C4-2B (cell line): Measurements from ENCODE around the gene YIPF5.
A peak's percentile ranks its signal among the peaks of the same experiment; 100 is the strongest.

ENCODE experiments used
- H3K27ac ChIP-seq: fragments of 450-650 bp; 2 replicates; pipeline ENCODE4 v1.5.1; 2017
- ZFX ChIP-seq: fragments of 450-650 bp; IDR thresholded peaks from 2 replicates; pipeline ENCODE4 v1.6.1; 2017
- TF ChIP-seq, protein P1 (sequence below): fragments of 450-650 bp; conservative IDR thresholded peaks from 2 replicates; pipeline ENCODE4 v1.5.1; 2017; ENCODE audit warnings: mild to moderate bottlenecking

YIPF5 gene

DNA sequence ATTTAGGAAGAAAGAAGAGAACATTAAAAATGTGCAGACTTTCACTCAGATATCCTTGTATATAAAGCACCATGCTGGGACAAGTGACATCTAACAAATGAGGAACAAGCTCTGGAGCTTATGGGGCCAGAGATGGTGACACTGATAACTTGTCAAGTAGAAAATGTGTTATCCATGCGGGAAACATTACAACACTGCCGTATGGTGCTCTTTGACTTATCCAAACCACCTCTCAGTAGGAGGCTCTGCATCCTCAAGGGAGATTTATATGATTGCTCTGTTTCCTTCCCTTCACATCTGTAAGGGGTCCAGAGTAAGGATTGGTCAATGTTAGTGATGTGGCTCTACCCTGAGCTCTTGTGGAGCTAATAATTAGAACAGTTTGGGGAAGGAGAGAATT lies 23.7 kb upstream of the YIPF5 start:
- TF ChIP-seq ZFX: no peak
- no peak overlapping the region for H3K27ac ChIP-seq

DNA sequence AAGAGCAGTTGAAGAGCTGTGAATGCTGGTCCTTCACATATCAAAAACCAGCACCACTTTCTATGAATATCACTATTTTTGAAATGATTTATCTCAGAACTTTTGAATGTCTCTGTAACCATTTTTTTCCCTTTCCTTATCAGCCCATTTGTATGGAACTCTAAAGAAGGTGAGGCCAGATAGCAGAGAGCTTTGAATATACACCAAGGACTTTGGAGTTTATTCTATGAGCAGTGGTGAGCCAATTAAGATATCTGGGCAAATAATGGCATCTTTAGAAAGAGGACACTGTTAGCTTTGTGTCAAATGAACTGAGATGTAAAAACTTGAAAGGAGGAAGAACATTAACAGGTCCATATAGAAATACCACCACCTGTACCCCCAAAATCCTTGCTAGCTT lies 22.2 kb upstream of the YIPF5 start:
- TF ChIP-seq ZFX: no peak
- TF ChIP-seq, protein P1, sequence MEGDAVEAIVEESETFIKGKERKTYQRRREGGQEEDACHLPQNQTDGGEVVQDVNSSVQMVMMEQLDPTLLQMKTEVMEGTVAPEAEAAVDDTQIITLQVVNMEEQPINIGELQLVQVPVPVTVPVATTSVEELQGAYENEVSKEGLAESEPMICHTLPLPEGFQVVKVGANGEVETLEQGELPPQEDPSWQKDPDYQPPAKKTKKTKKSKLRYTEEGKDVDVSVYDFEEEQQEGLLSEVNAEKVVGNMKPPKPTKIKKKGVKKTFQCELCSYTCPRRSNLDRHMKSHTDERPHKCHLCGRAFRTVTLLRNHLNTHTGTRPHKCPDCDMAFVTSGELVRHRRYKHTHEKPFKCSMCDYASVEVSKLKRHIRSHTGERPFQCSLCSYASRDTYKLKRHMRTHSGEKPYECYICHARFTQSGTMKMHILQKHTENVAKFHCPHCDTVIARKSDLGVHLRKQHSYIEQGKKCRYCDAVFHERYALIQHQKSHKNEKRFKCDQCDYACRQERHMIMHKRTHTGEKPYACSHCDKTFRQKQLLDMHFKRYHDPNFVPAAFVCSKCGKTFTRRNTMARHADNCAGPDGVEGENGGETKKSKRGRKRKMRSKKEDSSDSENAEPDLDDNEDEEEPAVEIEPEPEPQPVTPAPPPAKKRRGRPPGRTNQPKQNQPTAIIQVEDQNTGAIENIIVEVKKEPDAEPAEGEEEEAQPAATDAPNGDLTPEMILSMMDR: no peak
- no peak overlapping the region for H3K27ac ChIP-seq

DNA sequence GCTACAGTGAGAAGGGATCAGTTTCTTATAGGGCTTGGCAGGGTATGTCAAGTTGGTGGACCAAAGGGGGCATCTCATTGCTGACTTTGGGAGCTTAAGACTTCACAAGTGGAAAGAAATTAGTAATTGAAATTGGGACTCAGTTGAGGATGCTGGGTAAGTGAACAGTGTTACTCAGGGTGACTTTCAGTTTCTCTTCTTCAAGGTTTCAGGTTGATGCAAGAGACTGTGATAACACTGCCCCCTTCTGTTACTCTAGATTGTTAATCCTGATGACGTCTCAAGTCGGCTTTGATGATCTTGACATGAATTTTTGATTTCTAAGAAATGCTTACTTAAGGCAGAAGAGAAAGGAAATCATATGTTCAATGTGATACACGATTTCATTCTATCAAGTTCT lies 21.5 kb upstream of the YIPF5 start:
- TF ChIP-seq ZFX: no peak
- TF ChIP-seq, protein P1: peak; percentile 68
- no peak overlapping the region for H3K27ac ChIP-seq

DNA sequence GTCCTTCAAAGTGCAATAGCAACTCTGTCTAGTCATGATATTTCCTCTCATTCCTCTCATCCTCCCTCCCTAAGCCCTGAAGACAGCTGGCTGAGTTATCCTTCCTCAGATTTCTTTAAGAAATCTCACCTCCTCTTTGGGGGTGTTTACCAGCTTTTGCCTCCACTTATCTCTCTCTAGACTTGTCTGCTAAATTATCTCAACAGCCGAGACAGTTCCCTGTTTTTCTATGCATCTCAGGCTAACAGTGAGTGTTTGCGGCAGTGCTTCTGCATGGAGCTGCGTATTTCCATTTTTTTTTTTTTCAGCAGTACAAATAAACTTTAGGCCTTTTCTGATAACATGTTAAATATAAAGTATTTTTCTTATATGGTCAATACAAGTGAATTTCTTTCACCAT lies 21.1 kb upstream of the YIPF5 start:
- H3K27ac ChIP-seq: no peak overlapping the region
- no peak for TF ChIP-seq ZFX
- TF ChIP-seq, protein P1: no peak

DNA sequence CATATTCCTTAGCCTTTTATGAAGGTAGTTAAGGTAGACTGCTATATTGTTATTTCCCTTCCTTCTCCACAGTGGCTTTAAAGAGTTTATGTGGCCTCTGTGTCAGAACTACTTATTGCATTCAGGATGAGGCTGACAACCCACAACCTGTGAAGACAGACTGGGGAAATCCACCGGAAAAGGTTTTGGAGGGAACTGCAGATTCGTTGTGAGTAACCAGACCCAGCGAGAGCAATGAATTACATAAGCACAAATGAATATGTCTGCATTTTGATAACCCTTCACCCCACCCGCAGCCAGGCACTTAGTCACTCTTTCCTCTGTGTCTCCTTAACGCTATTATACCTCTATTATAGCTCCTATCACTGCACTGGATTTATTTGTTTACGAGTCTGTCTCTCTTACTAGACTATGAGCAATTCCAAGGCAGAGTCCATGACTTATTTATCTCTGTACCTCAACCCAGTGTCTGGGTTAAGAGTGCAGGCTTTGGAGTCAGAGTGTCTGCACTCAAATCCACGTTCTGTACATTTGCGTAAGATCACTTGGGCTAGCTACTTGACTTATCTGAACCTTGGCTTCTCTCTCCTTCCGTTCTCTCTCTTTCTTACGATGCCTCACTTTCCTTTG lies 19.5 kb upstream of the YIPF5 start:
- H3K27ac ChIP-seq: no peak overlapping the region

DNA sequence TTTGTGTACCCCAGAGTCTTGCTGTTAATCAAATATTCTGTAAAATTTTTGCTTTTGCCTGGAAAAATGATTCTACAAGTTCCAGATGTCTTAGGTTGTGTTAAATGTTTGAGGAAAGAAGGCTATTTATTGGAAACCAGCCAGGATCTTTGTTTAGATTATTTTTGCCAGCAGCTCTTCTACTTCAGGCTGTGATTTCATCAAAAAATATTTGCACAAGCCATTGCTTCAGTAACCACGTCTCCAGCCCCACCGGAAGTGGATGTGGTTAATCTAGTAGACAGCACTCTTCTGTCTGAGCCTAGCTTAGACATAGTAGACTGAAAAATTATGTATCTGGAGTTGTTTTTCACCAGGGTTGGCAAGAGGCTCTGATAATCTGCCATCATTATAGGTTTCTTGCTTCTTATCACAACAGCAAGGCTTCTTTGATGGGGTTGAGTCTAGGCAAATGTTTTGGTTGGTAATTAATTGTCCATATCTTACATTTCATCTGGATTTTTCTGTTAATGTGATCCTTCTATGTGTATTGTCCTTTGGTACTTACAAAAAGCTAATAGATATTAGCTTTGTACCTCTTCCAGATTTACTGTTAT lies 17.3 kb upstream of the YIPF5 start:
- H3K27ac ChIP-seq: no peak overlapping the region

More for the DNA sequence above, 19.5 kb upstream of the YIPF5 start:
- no peak for TF ChIP-seq ZFX
- TF ChIP-seq, protein P1: no peak

DNA sequence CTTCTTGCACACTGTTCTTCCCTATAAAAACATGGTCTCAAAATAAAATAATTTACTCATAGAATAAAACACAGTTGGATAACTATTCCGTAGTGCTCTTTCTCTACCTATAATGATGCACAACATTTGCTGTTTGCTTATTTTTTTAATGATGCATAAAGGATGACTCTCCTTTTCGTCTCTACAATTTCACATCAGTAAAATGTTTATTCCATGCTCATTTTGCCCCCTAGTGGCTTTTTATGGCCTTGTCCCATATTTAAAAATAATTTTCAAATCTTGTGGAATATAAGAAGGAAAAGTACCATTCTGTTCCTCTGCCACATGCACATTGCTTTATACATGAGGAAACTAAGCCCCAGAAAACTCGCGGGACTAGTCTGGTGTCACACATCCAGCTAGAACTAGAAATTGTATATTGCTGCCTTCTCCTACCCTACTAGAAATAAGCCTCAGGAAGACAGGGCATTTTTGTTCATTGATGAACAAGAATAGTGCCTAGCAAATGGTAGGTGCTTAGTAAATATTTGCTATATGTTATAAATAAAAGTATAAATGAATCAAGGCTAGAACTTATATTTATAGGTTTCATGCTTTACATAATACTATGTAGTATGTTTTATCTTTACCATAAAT lies 12.9 kb upstream of the YIPF5 start:
- H3K27ac ChIP-seq: no peak overlapping the region
- TF ChIP-seq, protein P1: peak; percentile 85
- TF ChIP-seq ZFX: no peak

More for the DNA sequence above, 17.3 kb upstream of the YIPF5 start:
- TF ChIP-seq ZFX: no peak
- TF ChIP-seq, protein P1: no peak
